GM20431 (cell line): ENCODE results near the gene IFI6.
"Not testable (repeated sequence)": the region's sequence is repeated elsewhere in the genome, so short reads cannot be mapped to it uniquely, and the experiment has no call there.

Experiments
- in situ Hi-C: fragments of 300-500 bp; cut with MseI, MboI; formaldehyde crosslinking; loops from one replicate; pipeline ENCODE4 v1.15.0; 2020; ENCODE audit warnings: low sequenced_read_pairs; ENCODE audit not compliant: unreplicated experiment

Gene IFI6

DNA sequence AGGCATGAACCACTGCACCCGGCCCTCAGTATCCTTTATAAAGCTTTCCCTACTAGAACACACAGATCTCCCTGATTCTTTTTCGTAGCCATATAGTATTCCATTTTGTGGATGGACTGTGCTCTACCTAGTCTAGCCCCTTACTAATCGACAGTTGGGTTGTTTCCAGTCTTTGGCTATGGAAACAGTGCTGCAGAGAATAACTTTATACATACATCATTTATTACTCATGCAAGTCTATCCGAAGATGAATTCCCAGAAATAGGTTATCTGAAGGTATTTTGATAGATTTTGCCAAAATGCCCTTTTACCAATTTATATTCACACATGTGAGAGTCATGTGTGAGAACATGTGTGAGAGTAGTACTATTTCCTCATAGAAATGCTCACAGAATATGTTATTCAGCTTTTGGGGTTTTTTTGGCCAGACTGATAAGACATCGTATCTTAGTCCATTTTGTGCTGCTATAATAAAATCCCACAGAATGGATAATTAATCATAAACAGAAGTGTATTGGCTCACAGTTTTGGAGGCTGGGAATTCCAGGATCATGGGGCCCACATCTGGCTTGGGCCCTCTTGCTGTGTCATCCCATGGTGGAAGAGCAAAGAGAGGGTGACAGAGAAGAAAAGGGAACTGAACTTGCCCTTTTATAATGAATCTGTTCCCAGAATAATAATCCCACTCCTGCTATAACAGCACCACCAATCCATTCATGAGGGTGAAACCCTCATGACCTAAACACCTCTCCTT lies 19.7 kb downstream of the IFI6 start:
- in situ Hi-C loops: no loop called here

DNA sequence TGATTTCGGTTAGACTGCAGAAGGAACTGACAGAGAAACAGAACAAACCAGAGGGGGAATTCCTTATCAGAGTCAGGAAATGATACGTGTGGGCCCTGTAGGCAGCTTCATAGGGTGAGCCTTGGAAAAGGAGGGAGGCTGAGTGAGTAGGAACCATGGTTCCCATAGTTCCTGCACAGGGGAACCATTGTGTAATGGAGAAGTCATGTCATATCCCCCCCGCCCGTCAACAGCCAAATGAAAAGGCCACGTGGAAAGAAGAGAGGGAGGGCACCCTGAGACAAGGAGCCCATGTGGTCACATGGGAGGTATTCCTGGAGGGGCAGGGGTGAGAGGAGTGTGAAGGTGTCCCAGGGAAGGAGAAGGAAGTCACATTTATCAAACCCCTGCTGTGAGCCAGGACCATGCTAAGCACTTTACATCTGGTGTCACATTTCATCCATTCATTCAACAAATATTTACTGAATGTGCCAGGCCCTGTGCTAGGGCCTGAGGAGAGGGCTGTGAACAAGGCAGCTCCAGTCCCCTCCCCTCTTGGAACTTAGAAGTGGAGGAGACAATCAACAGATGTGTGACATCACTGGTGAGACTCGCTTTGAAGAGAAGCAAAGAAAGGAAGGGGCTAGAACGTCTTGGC lies 21.3 kb downstream of the IFI6 start:
- in situ Hi-C loops: no loop called here

DNA sequence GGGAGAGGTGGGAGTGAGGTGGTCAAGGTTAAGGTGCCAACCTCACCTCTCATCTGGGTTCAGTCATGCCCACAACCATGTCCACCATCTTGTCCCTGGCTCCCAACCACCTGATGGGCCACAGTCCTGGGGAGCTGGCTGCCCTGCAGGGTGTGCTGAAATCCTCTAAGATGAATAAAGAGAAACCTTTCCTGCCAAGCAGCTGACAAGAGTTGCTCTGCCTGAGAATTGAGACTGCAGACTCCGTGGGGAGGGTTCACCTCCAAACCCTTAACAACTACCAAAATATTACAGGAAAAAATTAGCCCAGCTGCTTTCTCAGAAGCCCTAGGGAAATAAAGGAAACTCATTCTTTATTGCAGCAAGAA lies 21.8 kb downstream of the IFI6 start:
- in situ Hi-C loops: no loop called here

DNA sequence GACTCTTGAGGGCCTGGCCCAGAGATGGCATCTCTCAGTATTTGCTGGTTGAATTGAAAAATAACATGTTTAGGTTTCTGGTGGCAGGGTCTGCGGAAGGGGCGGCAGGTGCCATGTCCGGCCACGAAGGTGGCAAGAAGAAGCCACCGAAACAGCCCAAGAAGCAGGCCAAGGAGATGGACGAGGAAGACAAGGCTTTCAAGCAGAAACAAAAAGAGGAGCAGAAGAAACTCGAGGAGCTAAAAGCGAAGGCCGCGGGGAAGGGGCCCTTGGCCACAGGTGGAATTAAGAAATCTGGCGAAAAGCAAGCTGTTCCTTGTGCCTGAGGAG lies 22.7 kb downstream of the IFI6 start:
- in situ Hi-C loops: no loop called here

DNA sequence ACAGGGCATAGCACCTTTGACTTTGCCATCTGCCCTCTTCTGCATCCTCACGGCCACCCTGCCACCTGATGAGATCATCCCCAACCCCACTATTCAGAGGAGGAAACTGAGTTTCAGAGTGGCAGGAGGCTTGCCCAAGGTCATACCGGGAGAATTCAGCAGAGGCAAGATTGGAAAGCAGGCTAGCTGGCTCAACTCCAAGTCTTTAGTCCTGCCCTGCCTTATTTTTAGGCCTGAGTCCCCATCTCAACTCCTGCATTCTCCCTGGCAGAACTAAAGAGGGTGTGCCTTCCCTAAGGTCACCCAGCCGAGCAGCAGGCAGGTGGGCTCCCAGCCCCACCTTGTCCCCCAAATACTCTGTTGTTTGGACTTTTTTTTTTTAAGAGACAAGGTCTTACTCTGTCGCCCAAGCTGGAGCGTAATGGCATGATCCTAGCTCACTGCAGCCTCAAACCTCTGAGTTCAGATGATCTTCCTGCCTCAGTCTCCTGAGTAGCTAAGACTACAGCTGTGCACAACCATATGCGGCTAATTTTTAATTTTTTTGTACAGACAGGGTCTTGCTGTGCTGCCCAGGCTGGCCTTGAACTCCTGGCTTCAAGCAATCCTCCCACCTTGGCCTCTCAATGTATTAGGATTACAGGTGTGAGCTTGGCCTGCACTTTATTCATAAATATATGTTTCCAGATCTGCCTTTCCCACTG lies 23.2 kb downstream of the IFI6 start:
- in situ Hi-C loops: no loop called here

DNA sequence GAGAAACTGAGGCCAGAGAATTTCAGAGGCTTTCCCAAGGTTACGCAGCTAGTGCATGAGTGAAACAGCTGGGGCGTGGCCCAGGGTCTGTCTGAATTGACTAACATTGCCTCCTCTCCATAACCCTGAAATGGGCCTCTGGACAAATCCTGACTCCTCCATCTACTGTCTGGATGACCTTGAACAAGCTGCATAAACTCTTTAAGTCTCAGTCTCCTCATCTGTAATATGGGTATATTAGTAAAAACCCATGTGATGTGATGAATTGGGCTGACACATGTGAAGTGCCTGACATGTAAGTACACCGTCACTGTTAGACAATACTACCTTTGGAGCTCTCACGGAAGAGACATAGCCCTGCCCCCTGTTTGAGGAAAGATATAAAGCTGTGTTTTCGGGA lies 24.7 kb downstream of the IFI6 start:
- in situ Hi-C loops: no loop called here

DNA sequence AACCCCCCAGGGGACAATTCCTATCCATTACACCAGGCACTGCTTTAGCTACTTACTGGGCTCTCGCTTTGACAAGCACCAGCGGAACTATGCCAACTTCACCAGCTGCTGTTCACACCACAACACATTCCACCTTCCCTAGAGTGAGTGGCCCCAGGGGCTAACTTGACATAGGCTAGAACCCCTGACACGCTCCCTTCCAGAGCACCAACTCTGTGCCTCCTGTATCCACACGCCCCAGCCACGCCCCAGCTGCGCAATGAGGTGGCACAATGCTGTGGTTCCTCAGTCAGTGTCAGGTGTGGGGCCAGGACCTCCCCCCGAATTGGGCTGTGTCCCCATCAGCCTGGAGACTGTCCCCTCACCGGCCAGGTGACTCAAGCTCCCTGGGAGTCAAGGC lies 25.3 kb downstream of the IFI6 start:
- in situ Hi-C loops: no loop called here

DNA sequence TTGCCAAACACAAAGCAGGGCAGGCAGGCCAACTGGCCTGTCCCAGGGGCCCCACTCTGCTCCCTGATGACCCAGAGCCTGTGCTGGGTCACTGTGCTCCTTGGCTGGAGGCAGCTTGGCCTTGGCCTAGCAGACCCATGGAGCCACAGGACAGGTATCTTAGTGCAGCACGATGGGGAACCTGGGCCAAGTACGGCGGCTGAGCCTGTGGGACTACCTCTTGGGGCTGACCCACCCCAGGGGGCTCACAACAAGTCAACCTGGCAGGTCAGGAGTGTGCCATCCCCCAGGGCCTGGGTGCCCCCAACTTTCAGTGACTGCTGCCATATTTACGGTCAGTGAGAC lies 26.9 kb downstream of the IFI6 start:
- in situ Hi-C loops: no loop called here

DNA sequence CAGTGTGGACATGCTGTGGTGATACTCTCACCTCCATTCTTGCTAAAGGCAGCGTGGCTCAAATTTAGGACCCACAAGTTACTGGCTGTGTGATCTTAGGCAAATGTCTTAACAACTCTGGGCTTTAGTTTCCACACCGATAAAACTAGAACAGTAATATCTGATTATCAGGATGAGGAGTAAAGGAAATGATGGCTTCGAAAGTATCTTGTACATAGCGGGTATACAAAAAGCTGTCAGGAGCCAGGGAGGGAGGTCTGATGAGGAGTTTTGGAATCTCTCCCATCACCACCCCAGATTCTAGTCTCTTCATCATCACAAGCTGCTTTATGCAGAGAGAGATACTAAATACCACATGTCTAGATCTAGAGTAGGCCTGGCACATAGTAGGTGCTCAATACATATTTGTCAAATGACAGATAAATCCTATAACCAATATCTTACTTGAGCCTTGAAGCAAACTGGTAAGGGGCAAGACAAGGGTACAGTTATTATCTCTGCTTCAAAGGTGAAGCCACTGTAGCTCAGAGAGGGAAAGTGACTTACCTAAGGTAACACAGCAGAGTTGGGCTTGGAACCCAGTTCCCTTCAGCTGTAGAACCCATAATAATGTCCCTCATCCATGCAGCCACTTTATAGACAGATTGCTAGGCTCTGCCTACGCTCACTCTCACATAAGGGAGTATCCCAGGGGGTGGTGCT lies 27.5 kb downstream of the IFI6 start:
- in situ Hi-C loops: no loop called here

DNA sequence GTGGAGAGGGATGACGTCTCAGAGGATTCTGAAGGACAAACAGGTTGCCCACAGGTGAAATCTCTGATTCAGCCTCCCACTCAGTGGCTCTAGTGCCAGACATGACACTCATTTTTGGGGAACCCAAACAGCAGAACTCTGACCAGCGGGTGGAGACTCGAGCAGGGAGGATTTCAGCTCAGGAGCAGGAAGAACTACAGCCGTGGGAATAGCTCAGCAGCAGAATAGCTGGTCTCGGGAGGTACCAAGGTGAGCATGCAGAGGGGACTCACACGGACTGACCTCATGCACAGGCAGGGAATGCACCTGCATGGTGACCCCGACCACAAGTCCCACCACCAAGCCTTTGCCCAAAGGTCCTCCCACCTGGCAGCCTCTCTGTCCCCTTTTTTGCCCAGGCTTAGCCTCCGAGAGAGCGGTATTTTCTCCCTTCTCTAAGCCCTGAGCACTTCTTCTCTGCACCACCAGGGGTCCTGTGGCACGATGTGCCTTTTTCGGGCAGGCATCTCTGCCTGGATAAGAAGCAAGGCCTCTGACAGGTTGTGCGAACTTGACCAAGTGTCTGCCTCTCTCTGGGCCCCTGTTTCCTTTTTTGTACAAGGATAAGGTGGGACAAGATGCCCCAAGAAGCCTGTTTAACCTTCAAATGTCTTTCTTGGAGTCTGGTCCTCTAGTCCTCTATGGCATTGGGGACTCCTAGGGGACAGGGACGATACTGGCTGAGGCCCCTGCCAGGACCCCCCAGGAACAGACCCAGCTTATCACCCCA lies 28.2 kb downstream of the IFI6 start:
- in situ Hi-C loops: no loop called here

DNA sequence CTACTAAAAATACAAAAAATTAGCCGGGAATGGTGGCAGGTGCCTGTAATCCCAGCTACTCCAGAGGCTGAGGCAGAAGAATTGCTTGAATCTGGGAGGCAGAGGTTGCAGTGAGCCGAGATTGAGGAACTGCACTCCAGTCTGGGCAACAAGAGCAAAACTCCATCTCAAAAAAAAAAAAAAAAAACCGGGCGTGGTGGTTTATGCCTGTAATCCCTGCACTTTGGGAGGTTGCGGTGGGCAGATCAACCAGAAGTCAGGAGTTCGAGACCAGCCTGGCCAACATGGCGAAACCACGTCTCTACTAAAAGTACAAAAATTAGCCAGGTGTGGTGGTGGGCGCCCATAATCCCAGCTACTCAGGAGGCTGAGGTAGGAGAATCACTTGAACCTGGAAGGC lies 31.5 kb downstream of the IFI6 start:
- in situ Hi-C loops: not testable (repeated sequence)

DNA sequence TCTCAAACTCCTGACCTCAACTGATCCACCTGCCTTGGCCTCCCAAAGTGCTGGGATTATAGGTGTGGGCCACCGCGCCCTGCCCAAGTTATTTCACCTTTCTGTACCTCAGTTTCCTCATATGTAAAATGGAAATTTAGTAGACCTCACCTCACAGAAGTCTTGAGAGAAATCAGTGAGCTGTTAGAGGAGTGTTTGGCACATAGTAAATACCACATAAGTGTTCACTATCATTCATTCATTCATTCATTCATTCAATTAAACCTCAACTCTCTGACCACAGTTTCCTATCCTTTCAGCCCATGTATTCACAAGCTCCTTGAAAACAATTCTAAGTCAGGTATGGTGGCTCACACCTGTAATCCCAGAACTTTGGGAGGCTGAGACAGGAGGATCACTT lies 33.2 kb downstream of the IFI6 start:
- in situ Hi-C loops: no loop called here

DNA sequence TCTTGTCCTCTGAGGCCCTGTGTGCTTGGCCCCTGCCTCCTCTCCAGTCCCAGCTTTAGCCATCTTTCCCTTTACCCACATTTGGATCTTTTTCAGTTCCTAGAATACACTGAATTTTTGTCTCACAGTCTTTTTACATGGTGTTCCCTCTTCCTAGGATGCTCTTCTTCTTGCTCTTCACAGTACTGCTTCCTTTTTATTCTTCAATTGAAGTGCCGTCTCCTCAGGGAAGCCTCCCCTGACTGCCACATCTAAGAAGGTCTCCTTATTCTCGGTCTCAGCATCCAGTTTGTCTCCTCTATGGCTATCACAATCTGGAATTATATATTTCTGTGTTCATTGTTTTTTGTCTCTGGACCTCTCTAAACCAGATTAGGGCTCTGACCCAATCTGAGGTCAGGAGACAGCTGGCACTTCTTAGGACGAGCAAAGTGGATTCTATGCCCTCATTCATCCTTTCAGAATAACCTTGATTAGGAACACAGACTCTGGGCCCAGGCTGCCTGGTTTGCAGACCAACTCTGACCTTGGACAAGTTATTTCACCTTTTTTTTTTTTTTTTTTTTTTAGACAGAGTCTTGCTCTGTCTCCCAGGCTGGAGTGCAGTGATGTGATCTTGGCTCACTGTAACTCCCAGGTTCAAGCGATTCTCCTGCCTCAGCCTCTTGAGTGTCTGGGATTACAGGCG lies 33.8 kb downstream of the IFI6 start:
- in situ Hi-C loops: no loop called here

DNA sequence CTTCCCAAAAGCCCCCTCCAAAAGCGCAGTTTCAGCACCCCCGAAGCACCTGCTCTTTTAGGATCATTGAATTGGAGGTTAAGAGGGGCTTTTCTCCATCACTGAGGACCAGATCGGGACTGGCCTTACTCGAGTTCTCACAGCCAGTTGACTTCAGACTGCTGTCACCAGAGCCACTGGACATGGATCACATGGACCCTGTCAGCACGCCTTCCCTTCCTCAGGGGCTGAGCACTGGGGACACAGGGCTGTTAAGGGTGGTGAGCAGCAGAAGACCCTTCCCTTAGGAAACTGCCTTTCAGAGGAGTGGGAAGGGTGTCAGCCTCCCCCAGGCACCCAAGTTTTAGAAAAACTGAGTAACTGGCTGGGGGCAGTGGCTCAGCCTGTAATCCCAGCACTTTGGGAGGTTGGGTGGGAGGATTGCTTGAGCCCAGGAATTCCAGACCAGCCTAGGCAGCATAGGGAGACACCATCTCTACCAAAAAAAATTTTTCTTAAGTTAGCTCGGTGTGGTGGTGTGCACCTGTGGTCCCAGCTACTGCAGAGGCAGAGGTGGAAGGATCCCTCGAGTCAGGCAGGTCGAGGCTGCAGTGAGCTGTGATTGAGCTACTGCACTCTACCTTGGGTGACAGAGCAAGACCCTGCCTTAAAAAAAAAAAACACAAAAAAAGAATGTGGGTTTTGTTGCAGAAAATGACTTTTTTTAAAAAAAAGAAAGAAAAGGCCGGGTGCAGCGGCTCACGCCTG lies 36.4 kb downstream of the IFI6 start:
- in situ Hi-C loops: no loop called here

DNA sequence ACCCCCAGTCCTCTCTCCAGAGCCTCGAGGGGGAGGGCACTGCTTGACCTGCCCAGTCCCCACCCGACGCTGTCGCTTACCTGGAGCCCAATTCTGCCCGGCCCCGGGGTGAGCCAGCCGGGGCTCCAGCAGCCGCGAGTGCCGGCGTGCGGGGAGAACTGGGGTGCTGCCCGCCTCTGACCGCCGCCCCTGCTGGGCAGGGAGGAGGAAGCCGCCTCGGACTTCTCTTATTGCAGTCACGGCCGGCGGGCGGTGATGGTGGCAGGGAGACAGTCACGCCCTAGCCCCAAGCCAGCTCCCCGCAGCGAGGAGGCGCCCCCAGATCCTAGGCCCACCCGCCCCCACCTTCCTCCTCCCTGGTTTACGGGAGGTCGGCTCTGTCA lies 37.0 kb downstream of the IFI6 start, which contains the start of gene FGR:
Gene FGR (minus strand): TSS at position 201 of the 383 bp plus-strand sequence. CDS start 11,269 bp downstream, outside the sequence.
- in situ Hi-C loops: no loop called here

DNA sequence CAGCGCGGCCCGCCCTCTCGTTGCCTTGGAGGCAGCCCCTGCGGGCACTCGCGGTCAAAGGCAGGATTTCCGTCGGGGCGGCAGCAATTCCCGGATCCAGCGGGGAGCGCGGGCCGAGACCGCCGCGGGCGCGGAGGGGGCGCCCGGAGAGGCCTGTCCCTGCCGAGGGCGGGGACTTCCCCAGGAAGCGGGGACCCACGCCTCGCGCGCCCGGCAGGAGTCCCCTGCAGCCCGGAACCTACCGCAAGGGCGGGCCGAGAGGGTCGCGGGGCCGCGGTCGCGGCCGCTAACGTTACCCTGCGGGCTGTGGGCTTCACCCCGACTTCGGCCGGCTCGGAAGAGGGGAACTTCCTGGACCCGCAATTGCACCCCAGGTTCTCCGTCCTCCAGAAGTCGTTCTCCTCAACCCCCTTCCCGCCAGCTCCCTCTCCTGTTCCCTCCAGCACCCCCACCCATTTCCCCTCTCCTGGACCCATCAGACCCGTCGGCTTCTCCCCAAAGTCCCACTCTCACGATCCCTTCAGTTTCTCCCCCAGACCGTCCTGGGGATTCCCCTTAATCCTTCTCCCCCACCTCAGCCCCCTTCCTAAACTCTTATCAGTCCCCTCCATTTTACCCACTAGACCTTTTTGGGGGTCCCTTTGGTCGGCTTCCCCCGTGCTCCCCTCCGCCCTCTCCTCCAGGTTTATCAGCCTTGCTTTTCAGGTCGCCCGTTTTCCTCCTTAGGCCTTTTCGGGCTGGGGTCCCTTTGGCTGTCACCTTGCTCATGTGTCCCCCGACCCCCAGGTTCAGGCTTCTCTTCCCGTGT lies 37.6 kb downstream of the IFI6 start:
- in situ Hi-C loops: no loop called here

DNA sequence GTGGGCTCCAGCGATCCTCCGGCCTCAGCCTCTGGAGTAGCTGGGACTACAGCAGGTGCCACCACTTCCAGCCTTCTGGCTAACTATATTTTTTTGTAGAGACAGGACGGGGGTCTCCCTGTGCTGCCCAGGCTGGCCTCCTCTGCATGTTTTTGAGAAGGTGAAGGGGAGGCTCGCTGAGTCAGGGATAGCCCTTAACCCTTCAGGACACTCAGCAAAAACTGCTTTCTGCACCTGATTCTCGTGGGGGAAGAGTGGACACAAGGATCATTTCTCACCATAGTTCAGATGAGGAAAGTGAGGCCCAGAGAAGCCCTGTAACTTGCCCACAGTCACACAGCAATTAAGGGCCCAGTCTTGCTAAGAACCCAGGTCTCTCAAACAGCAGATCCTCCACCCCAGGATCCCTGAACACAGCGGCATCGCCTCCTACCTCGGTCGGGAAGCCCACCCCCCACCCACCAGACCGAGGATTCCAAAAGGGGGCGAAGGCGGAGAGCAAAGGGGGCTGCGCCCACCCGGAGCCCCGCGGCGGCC lies 38.3 kb downstream of the IFI6 start:
- in situ Hi-C loops: no loop called here

DNA sequence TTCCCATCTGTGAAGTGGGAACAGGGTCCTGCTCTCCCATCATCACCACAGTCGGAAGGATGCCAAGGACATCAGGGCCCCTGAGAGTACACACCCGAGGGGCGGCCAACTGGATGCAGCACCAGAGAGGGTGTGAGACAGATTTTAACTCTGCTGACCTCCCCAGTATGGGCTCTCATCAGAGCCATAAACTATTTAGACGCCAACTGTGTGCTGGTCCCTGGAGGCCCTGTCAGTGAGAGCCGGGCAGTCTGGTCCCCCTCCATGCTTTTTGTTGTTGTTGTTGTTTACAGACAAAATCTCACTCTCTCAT lies 38.7 kb downstream of the IFI6 start:
- in situ Hi-C loops: no loop called here
